ENCODE data around the gene CST6.
"Not testable (repeated sequence)": the region's sequence is repeated elsewhere in the genome, so short reads cannot be mapped to it uniquely, and the experiment has no call there.

Gene CST6

DNA sequence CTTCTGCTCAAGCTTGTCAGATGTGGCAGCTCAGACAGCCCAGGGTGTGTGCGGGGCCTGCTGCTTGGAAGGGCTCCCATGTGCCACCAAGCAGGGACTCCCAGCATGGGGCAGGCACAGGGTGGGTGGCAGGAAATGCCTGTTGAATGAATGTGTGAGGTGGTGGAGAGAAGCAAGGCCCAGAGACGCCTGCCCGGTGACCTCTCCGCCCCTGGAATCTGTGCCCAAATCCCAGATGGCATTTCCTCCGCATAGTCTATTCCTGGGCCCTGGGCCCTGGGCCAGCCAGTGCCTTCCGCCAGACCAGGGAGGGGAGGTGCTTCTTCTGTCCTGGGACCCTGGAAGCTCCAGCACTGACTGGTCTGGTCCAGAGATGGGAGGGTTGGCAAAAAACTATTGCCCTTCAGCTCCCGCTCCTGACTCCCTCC lies 3.7 kb downstream of the CST6 start:
- no peak for DNase-seq (ENCODE audit: low read depth)

DNA sequence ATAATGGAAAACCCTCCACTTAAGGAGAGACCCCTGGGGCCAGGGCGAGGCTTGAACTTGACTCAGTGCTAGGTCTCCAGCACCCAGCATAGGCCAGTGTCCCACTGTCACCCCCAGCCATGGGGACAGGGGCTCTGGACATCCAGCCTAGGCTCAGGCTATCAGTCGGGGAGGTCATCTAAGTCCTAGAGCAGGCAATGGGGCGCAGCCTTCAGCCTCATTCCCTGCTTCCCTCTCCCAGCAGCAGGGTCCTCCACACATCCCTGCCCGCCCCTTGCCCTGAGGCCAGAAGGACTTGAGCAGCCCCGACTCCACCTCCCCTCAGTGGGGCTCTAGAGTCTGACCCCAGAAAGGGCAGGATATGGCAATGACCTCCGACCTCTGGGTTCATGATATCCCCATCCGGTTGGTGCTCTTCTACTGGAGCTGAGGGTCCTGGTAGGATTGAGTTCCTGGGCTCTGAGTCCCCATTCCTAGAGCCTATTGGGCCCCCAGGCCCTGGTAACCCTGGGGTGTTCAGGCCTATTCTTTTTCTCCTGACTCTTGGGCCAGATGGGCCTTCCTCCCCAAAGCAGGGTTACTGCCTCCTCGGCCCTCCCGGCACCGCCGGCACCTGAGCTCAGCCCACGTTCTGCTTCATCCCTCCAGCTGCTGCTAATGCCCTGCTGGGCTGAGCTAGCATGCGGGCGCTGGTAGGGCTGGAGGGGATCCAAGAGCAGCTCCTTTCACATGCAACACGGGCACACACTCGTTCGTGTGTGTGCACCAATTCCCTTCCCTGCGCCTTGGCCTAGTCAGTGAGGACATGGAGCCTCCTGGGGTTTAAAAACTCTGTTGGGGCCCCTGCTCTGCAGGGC lies 4.4 kb downstream of the CST6 start:
- DNase-seq (ENCODE audit: low read depth) = no peak

DNA sequence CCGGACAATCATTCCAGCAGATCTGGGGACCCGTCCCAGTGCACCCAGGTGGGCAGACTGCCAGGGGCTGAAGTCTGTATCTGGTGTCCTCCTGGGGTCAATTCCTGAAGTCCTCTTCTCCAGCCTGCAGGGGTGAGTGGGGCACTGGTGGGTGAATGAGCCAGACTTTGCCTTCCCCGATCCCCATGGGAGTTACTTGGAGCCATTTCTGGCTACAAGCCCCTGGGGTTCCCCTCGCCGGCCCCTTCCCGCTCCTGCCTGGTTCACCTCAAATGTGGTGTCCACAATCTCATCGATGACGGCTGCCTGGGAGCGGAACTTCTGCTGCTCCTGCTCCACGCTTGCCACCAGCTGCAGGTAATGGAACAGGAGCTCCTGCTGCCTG lies 5.0 kb downstream of the CST6 start:
- no peak for DNase-seq (ENCODE audit: low read depth)

DNA sequence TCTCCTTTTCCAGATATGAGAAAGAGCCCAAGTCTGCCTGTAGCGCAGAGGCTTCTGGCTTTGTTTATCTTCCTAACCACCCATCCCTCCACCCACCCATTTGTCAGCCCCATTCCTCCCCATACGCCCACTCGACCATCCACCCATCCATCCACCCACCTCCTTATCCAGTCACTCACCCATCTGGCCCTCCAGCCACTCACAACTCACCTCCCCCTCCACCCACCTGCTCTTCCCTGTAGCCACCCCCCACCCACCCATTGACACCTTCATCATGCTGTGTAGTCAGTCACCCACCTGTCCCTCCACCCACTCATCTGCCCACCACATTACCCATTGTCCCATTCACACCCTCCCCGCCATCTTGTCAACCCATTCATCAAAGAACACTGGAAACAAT lies 5.5 kb downstream of the CST6 start:
- no peak for DNase-seq (ENCODE audit: low read depth)

DNA sequence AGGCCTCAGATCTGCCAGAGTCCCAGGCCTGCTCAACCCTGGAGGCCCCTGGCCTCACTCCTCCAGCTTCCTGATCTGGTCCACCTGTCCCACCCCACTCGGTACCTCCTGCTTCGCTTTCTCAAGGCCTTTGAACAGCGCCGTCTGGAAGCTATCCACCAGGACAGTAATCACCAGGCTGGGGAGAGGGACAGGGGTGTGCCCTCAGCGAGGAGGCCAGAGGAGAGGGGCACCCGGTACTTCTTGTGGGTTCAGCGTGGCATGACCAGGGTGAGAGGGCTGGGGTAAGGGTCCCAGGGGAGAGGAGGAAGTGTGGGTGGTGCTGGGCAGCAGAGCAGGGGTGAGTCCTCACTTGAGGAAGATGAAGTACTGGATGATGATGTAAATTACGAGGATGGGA lies 8.4 kb downstream of the CST6 start:
- no peak for DNase-seq (ENCODE audit: low read depth)

DNA sequence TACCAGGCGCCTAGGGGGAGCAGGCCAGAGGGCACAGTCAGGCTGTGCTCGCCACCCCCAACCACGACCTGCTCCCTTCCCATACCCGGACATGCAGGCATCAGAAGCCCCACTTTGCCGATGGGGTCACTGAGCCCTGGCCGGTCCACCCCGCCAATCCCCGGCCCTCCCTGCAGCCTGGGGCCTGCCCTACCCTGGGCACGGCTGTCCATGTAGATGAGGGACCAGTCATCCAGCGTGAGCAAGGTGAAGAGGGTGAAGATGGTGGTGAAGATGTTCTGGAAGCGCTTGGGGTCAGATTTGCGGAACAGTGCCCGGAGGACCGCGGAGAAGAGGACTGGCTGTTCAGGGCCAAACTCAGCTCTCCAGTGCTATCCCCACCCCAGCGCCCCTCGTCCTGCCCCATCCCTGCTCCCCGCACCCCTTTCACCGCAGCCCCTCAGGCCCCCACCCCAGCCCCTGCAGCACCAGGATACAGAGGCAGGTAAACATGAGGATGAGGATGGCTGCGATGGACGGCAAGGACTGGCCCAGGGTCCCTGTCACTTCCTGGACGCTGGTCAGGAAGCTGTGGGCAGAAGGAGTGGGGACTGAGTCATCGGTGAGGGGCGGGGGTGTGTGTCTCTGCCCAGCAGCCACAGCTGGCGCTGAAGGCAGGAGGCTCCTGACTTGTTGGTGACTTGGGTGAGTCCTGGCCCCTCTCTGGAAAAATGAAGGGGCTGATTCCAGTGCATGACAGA lies 9.0 kb downstream of the CST6 start:
- DNase-seq (ENCODE audit: low read depth) = no peak

DNA sequence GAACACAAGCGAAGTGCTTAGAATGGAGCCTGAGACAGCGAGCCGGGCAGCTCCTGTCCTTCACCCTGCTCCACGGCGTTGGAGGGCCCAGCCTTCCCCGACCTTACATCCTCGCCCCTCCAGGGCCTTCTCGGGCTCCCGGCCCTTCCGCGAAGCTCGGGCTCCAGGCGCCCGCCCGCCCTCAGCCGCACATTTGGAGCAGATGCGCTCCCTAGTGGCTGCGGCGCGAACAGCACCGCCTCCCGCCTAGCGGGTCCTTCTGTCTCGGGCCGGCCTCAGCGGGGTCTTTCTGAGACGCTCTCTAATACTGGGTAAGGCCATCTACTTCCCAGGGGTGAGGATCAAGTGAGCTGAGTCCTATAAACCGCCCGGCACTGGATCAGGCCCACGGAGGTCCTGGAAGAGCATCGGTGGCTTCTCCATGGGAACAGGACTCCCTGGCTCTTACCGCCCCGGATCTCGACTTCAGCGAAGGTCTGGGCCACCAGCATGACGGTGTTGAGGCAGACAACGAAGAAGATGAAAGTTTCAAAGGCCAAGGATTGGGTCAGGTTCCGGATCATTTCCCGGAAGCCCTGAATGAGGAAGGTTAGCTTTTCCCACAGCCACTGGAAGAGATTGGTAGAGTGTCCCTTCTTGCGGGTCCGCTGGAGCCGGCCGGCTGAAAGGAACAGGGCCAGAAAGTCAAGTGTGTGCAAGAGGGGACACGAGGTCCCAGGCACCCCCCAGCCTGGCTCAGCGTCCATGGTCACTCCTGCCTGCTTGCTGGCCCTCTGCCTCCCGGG lies 10.8 kb downstream of the CST6 start:
- DNase-seq (ENCODE audit: low read depth) = peak; percentile 71

DNA sequence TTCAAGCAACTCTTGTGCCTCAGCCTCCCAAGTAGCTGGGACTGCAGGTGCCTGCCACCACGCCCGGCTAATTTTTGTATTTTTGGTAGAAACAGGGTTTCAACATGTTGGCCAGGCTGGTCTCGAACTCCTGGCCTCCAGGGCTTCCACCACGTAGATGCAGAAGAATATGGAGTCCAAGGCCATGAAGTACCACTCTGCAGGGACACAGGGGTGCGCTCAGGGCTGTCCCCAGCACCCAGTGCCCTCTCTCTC lies 11.3 kb downstream of the CST6 start:
- not testable (repeated sequence) for DNase-seq (ENCODE audit: low read depth)

DNA sequence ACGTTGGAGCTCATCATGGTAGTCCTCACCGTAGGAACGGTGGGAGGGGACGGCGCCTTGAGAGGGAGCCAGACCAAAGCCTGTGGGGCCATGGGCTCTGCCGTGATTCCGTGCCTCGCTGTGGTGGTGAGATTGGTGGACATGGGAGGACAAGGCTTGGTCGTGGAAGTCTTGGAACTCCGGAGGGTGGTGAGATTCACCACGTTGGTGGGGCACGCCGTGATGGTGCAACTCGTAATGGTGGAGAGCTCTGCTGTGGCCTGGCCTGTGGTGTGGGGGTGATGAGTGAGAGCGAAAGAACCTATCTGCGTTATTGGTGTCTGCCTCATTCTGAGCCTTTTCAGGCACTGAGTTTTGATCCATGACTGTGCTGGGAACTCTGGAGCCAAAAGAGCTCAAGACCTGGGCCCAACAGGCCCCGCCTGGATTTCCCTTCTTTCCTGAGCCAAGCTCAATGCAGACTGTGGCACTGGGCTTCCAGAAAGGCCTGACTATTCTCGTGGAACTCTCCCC lies 14.3 kb downstream of the CST6 start, which contains the start of gene CATSPER1:
Gene CATSPER1, minus strand, starts transcription at position 463 of the 513 bp plus-strand sequence. Its CDS starts 100 bp downstream, at position 363.
- no peak for DNase-seq (ENCODE audit: low read depth)

DNA sequence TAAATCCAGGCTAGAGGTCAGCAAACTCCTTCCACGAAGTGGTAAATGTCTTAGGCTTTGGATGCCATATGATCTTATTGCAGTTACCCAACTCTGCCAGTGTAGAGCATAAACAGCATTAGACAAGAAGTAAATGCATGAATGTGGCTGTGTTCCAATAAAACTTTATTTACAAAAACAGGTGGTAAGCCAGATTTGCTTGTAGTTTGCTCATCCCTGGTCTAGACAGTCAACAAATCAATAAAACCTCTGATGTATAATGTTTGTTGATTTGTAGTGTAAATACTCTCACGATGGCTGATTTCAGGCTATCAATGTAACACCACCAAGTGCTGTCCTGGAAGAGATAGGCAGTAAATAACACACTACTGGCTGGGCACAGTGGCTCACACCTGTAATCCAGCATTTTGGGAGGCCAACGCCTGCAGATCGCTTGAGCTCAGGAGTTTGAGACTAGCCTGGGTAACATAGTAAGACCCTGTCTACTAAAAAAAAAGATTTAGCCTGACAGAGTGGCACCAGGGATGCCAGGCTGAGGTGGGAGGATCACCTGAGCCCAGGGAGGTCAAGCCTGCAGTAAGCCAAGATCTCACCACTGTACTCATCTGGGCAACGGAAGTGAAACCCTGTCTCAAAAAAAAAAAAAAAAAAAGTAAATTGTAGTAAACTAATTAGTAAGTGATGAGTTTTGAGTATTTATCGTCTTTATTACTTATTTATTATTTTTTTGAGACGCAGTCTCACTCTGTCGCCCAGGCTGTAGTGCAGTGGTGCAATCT lies 21.3 kb downstream of the CST6 start:
- no peak for DNase-seq (ENCODE audit: low read depth)

DNA sequence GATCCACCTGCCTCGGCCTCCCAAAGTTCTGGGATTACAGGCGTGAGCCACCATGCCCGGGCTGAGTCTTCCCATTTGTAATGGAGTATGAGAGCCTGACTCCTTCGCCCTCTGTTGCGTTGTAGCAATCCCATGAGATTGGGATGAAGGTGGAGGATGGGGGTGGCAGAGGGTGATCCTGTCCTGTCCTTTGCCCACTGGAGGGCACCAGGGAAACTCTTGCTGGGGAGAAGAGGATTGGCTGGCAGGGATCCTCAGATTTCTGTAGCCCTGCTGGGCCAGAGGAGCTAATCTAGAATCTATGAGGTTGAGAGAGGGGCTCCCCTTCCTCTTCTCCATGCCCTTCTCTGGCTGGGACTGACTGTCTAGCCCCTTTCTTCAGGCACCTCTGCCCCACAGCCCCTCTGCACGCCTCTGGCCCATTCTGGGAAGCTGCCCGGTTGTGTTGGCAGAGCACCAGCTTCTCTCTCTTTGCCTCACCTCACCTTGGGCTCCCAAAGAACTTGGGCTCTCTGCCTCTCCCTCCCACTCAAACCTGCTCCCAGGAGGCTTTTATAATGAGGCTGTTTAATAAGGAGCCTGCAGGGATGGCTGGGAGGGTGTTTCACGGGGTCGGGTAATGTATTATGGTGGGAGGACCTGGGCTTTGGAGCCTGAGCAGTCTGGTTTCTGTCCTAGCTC lies 24.0 kb downstream of the CST6 start:
- DNase-seq (ENCODE audit: low read depth) = no peak

DNA sequence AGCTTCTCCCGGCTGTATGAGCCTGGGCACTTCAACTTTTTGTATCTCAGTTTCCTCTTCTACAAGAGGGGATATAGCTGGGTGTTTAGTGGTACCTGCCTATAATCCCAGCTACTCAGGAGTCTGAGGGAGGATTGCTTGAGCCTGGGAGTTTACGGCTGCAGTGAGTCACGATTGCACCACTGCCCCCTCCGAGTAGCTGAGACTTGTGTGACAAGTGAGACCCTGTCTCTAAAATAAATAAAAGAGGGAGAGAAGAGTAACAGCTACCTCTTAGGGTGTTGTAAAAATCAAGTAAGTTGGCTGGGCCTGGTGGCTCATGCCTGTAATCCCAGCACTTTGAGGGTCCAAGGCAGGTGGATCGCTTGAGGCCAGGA lies 24.5 kb downstream of the CST6 start:
- no peak for DNase-seq (ENCODE audit: low read depth)

DNA sequence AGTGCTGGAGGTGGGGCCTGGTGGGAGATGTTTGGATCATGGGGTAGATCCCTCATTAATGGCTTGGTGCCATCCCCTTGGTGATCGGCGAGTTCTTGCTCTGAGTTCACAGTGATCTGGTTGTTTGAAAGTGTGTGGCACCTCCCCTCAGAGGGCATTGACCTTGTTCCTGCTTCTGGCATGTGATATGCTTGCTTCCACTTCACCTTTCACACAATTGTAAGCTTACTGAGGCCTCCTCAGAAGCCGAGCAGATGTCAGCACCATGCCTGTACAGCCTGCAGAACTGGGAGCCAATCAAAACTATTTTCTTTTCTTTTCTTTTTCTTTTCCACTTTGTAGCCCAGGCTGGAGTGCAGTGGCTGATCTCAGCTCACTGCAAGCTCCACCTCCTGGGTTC lies 25.5 kb downstream of the CST6 start:
- no peak for DNase-seq (ENCODE audit: low read depth)

DNA sequence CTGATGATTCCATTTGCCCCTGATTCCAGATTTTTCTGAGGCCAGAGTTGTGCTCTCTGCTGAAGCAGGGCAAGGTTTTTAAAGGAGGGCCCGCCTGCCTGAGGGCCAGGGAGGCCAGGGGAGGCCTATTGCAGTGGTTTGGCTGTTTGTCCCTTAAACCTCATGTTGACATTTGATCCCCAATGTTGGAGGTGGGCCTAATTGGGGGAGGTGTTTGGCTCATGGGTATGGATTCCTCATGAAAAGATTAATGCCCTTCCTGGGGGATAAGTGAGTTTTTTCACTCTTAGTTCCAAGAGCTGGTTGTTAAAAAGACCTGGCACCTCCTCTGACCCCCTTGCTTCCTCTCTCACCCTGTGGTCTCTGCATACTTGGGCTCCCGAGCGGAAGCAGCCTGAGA lies 28.0 kb downstream of the CST6 start:
- no peak for DNase-seq (ENCODE audit: low read depth)

DNA sequence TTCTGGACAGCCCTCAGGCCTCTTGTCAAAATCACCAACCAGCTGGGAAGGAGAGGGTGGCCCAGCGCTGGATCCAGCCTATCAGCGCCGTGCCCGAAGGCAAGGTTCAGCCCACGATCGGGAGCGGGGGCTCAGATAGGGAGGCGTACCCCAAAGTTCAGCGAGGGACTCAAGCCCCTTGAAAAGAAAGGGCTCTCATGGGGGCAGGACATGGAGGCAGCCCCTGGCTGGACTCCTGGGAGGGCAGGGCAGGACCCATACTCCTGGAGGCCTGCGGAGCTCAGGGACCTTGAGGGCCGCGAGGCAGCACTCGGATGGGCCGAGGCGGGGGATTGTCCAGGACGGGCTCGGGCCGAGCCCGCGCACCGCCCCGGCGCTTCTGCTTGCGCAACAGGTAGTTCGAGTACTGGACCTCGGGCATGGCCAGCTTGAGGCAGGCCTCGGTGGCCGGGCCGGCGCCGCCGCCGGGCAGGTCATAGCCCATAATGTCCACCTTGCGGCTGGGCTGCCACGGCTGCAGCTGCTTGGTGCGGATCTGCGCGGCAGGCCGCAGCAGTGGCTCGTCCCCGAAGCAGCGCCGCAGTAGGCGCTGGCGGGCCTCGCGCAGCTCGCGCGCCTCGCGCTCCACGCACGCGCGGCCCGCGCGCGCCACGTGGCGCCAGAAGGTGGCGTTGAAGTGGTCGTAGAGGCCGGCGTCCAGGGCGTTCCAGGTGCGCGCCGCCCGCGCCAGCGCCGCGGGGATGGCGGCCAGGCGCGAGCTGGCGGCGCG lies 30.6 kb downstream of the CST6 start:
- no peak for DNase-seq (ENCODE audit: low read depth)

DNA sequence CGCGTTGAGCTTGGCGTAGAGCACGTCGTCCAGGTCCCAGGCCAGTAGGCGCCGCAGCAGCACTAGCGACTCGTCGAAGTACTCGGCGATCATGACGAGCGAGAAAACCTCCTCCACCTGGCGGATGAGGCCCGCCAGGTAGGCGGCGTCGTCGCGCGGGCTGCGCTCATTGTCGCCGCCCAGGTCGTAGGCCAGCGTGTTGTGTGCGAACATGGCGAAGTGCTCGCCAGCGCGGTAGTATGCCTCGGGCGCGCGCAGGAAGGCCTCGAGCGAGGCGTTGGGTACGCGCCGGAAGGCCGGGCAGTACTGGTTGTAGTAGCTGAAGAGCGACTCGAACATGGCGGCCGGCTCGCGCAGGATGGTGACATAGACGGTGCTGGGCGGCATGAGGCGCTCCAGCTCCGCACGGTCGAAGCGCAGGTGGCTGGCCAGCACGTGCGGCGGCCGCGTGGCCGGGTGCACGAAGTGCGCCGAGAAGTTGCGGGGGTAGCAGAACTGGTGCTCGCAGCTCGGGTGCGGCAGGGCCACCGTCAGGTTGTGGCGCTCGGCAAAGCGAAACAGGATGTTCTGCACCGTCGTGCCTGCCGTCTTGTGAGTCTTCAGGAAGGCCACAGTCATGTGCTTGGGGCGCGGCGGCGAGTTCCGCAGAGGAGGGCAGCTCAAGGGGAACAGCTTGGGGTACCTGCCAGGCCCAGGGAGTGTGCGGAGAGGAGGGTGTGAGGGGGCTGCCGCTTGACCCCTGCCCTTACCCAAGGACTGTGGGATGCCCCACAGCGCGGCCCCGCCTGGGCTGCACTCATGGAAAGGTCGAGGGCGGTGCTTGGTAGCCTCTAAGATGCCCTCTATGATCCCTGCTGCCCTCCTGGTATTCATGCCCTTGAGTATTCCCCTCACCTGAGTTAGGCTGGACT lies 31.4 kb downstream of the CST6 start:
- no peak for DNase-seq (ENCODE audit: low read depth)

DNA sequence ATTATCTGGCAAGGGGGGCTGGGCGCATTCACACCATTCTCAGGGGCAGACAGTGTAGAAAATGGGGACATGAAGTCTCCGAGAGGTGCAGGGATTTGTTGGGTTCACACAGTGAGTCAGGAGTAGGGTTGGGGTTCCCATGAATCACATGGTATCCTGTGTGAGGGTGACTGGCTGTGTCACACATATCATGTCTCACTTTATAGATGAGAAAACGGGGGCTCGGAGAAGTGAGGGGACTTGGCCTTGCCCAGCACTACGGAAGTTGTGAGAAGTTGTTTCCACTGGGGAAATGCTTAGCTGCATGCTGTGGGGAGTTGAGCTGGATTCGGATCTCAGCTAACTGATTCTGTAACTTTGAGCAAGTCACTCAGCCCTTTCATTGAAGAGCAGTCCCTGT lies 32.9 kb downstream of the CST6 start:
- no peak for DNase-seq (ENCODE audit: low read depth)

DNA sequence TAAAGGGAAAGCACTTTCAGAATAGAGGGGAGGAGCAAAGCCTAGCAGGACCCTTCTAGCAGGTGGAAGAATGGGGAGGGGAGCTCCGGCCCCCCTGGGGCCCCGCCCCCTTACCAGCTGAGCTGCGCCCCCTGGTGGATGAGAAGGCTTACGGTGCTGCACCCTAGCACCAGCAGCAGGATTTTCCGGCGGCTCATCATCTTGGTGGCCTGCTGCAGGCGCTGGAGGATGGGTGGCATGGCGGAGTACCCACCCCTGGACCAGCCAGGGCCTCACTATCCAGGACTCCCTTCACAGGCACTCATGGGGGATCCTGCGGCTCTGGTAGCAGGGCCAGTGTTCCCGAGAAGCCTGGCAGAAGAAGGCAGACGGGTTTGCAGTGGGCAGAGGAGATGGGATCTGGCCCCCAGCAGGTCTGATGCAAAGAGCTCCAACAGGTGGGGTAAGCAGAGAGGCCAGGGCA lies 33.4 kb downstream of the CST6 start:
- DNase-seq (ENCODE audit: low read depth) = peak; percentile 81

DNA sequence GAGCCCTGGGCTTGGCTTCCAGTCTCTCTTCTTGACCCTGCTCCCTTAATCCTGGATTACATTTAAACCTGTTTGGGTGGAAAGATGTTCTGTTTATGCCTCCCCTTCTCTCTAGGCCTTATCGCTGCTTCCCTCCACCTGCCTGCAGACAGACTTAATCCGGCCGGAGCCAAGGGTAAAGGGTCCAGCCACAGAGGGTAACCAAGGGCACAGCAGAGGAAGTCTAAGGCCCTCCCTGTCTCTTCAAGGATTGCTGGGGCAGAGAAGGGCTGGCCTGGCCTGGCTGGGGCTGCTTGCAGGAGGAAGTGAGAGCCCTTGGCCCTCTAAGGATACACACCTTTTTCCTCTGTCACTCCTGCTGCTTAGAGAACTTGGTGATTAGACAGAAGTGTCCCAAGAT lies 35.1 kb downstream of the CST6 start:
- no peak for DNase-seq (ENCODE audit: low read depth)

Measured in activated T-cell treated with anti-CD3 and anti-CD28 coated beads for 24 hours (primary cell).